Midbrain (tissue), 1 donor: ENCODE measurements around the gene GJB1.

Experiments used
- DNase-seq: peaks from one replicate; lab custom pipeline; 2025; lab: John Stamatoyannopoulos, UW

Gene GJB1

GRCh38 chrX:71215338-71215912 is 7.6 kb upstream of the GJB1 start:
- DNase-seq = no peak

GRCh38 chrX:71216485-71216884 is 6.5 kb upstream of the GJB1 start:
- no peak for DNase-seq

GRCh38 chrX:71217298-71217697 is 5.7 kb upstream of the GJB1 start:
- DNase-seq = no peak

- DNase-seq = no peak
Observed at GRCh38 chrX:71221145-71221544, 1.9 kb upstream of the GJB1 start.

GRCh38 chrX:71224098-71224708 is 1.2 kb downstream of the GJB1 start:
- no peak for DNase-seq

- no peak for DNase-seq
Observed at GRCh38 chrX:71225009-71225408, 2.0 kb downstream of the GJB1 start.

- DNase-seq = no peak
Observed at GRCh38 chrX:71225676-71226075, 2.7 kb downstream of the GJB1 start.

GRCh38 chrX:71227370-71228062 is 4.5 kb downstream of the GJB1 start:
- no peak for DNase-seq

GRCh38 chrX:71228063-71228642 is 5.1 kb downstream of the GJB1 start:
- DNase-seq = no peak

- DNase-seq = no peak
Observed at GRCh38 chrX:71235482-71235881, 12.5 kb downstream of the GJB1 start.

GRCh38 chrX:71236836-71237235 is 13.8 kb downstream of the GJB1 start:
- no peak for DNase-seq

GRCh38 chrX:71239781-71240180 is 16.8 kb downstream of the GJB1 start:
- no peak for DNase-seq

GRCh38 chrX:71241301-71241700 is 18.3 kb downstream of the GJB1 start:
- no peak for DNase-seq

- DNase-seq = no peak
Observed at GRCh38 chrX:71244359-71245128, 21.5 kb downstream of the GJB1 start.

GRCh38 chrX:71245159-71245558 is 22.1 kb downstream of the GJB1 start:
- no peak for DNase-seq

- no peak for DNase-seq
Observed at GRCh38 chrX:71250841-71251240, 27.8 kb downstream of the GJB1 start.

- DNase-seq = no peak
Observed at GRCh38 chrX:71251466-71251973, 28.5 kb downstream of the GJB1 start.

- no peak for DNase-seq
Observed at GRCh38 chrX:71252221-71252620, 29.2 kb downstream of the GJB1 start.

GRCh38 chrX:71253253-71254091 is 30.4 kb downstream of the GJB1 start:
- peak; percentile 19 for DNase-seq

GRCh38 chrX:71254092-71254963 is 31.3 kb downstream of the GJB1 start, which contains the start of gene ZMYM3:
Gene ZMYM3, minus strand, starts transcription at chrX:71254140. Its CDS starts 885 bp downstream, at chrX:71253255.
- peak; percentile 85 for DNase-seq
